CD14-positive monocyte (primary cell): ENCODE measurements around the gene TAMM41. TPM values are rescaled to one million over a fixed set of nuclear protein-coding genes. Genes with fewer than 3 reads are reported as not detected.

ENCODE experiments used
- DNase-seq, 3 donors: peaks; one replicate each; pipeline ENCODE4 v3.0.0-alpha.2; 2011 to 2022
- H2AFZ ChIP-seq: 2 replicates; pipeline ENCODE4 v1.6.0; 2012; ENCODE audit warnings: mild to moderate bottlenecking, low read depth, low read length, inconsistent platforms; ENCODE audit not compliant: insufficient read depth, poor library complexity, severe bottlenecking
- H3K27ac ChIP-seq, 2 donors: 1 replicate in 1 of 2; 2 replicates in 1 of 2; pipeline ENCODE4 v1.5.1; 2012 to 2013; ENCODE audit warnings: low read length in 2 of 2, control low read depth in 1 of 2, inconsistent platforms in 1 of 2, low read depth in 1 of 2, mild to moderate bottlenecking in 1 of 2
- H3K27me3 ChIP-seq, 2 donors: one replicate each; pipeline versions ENCODE4 v1.6.0 to v1.6.1; 2011 to 2013; ENCODE audit warnings: low read length in 2 of 2; ENCODE audit not compliant: control insufficient read depth in 2 of 2, insufficient read depth in 2 of 2
- H3K36me3 ChIP-seq, 2 donors: replicated peaks in 1 of 2; 1 replicate in 1 of 2; 2 replicates in 1 of 2; pipeline versions ENCODE4 v1.5.1 to v1.6.1; 2012 to 2013; ENCODE audit warnings: low read length in 2 of 2, control low read depth in 1 of 2, inconsistent platforms in 1 of 2, mild to moderate bottlenecking in 1 of 2; ENCODE audit not compliant: insufficient read depth in 2 of 2, control insufficient read depth in 1 of 2
- H3K4me1 ChIP-seq, 2 donors: 1 replicate in 1 of 2; 2 replicates in 1 of 2; pipeline versions ENCODE4 v1.5.1 to v1.6.1; 2012 to 2013; ENCODE audit warnings: low read length in 2 of 2, control low read depth in 1 of 2, inconsistent platforms in 1 of 2, mild to moderate bottlenecking in 1 of 2, moderate library complexity in 1 of 2; ENCODE audit not compliant: insufficient read depth in 2 of 2, control insufficient read depth in 1 of 2
- H3K4me2 ChIP-seq: replicated peaks from 2 replicates; pipeline ENCODE3; 2012; ENCODE audit warnings: low read length, moderate library complexity, mild to moderate bottlenecking; ENCODE audit not compliant: poor library complexity, severe bottlenecking; ENCODE audit errors: extremely low read depth
- H3K4me3 ChIP-seq, 3 experiments: fragments of 200-600 bp in 1 of 3; sonication (generic) in 1 of 3; replicated peaks in 1 of 3; 1 replicate in 2 of 3; 2 replicates in 1 of 3; pipeline ENCODE4 v1.5.1; 2011 to 2013; ENCODE audit warnings: low read length in 3 of 3, mild to moderate bottlenecking in 3 of 3, control low read depth in 2 of 3, low read depth in 2 of 3, inconsistent platforms in 1 of 3, moderate library complexity in 1 of 3
- H3K79me2 ChIP-seq: 2 replicates; pipeline ENCODE4 v1.6.0; 2012; ENCODE audit warnings: mild to moderate bottlenecking, control low read depth, inconsistent platforms, low read length, moderate library complexity; ENCODE audit not compliant: insufficient read depth
- H3K9ac ChIP-seq: 2 replicates; pipeline ENCODE4 v1.6.0; 2017; ENCODE audit warnings: low read length, mild to moderate bottlenecking; ENCODE audit not compliant: insufficient read depth, poor library complexity, severe bottlenecking
- H3K9me3 ChIP-seq, 2 donors: replicated peaks in 1 of 2; 1 replicate in 1 of 2; 2 replicates in 1 of 2; pipeline versions ENCODE4 v1.5.1 to v1.6.1; 2012 to 2013; ENCODE audit warnings: low read length in 2 of 2, control low read depth in 1 of 2; ENCODE audit not compliant: control insufficient read depth in 1 of 2, insufficient read depth in 1 of 2
- H4K20me1 ChIP-seq: 2 replicates; pipeline ENCODE4 v1.6.0; 2012; ENCODE audit warnings: mild to moderate bottlenecking, low read length, control low read depth, moderate library complexity; ENCODE audit not compliant: insufficient read depth
- H3K27ac Mint-ChIP-seq, 7 donors: one replicate each; pipeline ENCODE4 v1.8.0; 2020; ENCODE audit warnings: mild to moderate bottlenecking in 7 of 7, mixed read lengths in 7 of 7, moderate library complexity in 6 of 7, inconsistent platforms in 2 of 7
- H3K27me3 Mint-ChIP-seq, 3 donors: one replicate each; pipeline ENCODE4 v1.8.0; 2021 to 2022; ENCODE audit warnings: low read depth in 3 of 3, mild to moderate bottlenecking in 3 of 3, mixed read lengths in 3 of 3, moderate library complexity in 3 of 3, inconsistent platforms in 1 of 3
- H3K36me3 Mint-ChIP-seq, 2 donors: one replicate each; pipeline ENCODE4 v1.8.0; 2020; ENCODE audit warnings: mixed read lengths in 2 of 2, inconsistent platforms in 1 of 2, mild to moderate bottlenecking in 1 of 2
- H3K4me1 Mint-ChIP-seq: one replicate; pipeline ENCODE4 v1.8.0; 2020; ENCODE audit warnings: mild to moderate bottlenecking, mixed read lengths
- H3K4me3 Mint-ChIP-seq, 2 donors: one replicate each; pipeline ENCODE4 v1.8.0; 2020; ENCODE audit warnings: mild to moderate bottlenecking in 2 of 2, mixed read lengths in 2 of 2, moderate library complexity in 1 of 2
- H3K9me3 Mint-ChIP-seq, 7 donors: one replicate each; pipeline ENCODE4 v1.8.0; 2020 to 2022; ENCODE audit warnings: mixed read lengths in 7 of 7, mild to moderate bottlenecking in 6 of 7, moderate library complexity in 6 of 7, inconsistent platforms in 2 of 7
- WGBS: methylation state at CpG from one replicate; pipeline ENCODE4 v1.1.5; 2013; ENCODE audit warnings: missing lambda C conversion rate; ENCODE audit not compliant: insufficient coverage; 5-methylcytosine and 5-hydroxymethylcytosine counted together
- intact Hi-C, 2 donors: fragments of 100-400 bp; cut with micrococcal nuclease; formaldehyde crosslinking; loops; one replicate each; pipeline versions ENCODE4 v1.15.0 to v1.15.1; 2023
- polyA plus RNA-seq, 3 donors: library from polyadenylated mRNA; depleted of rRNA in 1 of 3; unstranded in 2 of 3; stranded (reverse) in 1 of 3; fragments of 300-500 nt in 2 of 3; fragments of >200 nt in 1 of 3; fragmentation: Illumina TruSeq in 2 of 3; gene quantifications; 1 replicate in 2 of 3; 2 replicates in 1 of 3; pipeline ENCODE4 v1.2.3, GENCODE V29; 2012 to 2021
- TF ChIP-seq, protein P1 (sequence below): fragments of 200-600 bp; IDR thresholded peaks from one replicate; pipeline ENCODE4 v1.8.0; 2022; ENCODE audit warnings: antibody characterized with exemption, mild to moderate bottlenecking

Gene TAMM41
- polyA plus RNA-seq, 3 donors: 3.7 to 10.8 (median 5.0) TPM

GRCh38 chr3:11832981-11833905 lies 13.4 kb downstream of the TAMM41 start:
- Histone ChIP-seq H4K20me1 (no peaks in the 10 kb centered on the region), H3K9ac (no peak overlapping the region), H3K4me2 (no peak overlapping the region), H3K27me3 (no peaks in the 10 kb centered on the region), H3K9me3 (no peaks in the 10 kb centered on the region), H3K4me1 (no peaks in the 10 kb centered on the region), H3K79me2 (no peaks in the 10 kb centered on the region), H2AFZ (no peak overlapping the region), H3K27ac (no peak overlapping the region), H3K4me3 (no peak overlapping the region), H3K36me3 (peaks cover 57 to 96% of the 10 kb centered on the region in 2 donors)
- TF ChIP-seq, protein P1, sequence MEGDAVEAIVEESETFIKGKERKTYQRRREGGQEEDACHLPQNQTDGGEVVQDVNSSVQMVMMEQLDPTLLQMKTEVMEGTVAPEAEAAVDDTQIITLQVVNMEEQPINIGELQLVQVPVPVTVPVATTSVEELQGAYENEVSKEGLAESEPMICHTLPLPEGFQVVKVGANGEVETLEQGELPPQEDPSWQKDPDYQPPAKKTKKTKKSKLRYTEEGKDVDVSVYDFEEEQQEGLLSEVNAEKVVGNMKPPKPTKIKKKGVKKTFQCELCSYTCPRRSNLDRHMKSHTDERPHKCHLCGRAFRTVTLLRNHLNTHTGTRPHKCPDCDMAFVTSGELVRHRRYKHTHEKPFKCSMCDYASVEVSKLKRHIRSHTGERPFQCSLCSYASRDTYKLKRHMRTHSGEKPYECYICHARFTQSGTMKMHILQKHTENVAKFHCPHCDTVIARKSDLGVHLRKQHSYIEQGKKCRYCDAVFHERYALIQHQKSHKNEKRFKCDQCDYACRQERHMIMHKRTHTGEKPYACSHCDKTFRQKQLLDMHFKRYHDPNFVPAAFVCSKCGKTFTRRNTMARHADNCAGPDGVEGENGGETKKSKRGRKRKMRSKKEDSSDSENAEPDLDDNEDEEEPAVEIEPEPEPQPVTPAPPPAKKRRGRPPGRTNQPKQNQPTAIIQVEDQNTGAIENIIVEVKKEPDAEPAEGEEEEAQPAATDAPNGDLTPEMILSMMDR: no peak
- 100% methylated on average over 3 of the region's 9 CpGs for WGBS
- no peak overlapping the region for H3K4me3 Mint-ChIP-seq
- no peaks in the 10 kb centered on the region for H3K4me1 Mint-ChIP-seq
- no peak for DNase-seq
- H3K9me3 Mint-ChIP-seq: no peaks in the 10 kb centered on the region
- no peak overlapping the region for H3K27ac Mint-ChIP-seq
- peaks cover 0 to 2% (median 0%) of the 10 kb centered on the region in 3 donors for H3K27me3 Mint-ChIP-seq
- intact Hi-C loops: no loop called here
- H3K36me3 Mint-ChIP-seq: peaks cover 63 to 73% of the 10 kb centered on the region in 2 donors

GRCh38 chr3:11829416-11829815 lies 17.3 kb downstream of the TAMM41 start:
- intact Hi-C loops: no loop called here
- no peaks in the 10 kb centered on the region for H3K9me3 Mint-ChIP-seq
- H3K4me3 Mint-ChIP-seq: no peak overlapping the region
- Histone ChIP-seq H3K79me2 (no peaks in the 10 kb centered on the region), H3K27ac (no peak overlapping the region), H2AFZ (no peak overlapping the region), H3K4me1 (no peaks in the 10 kb centered on the region), H3K27me3 (no peaks in the 10 kb centered on the region), H3K9ac (no peak overlapping the region), H4K20me1 (no peaks in the 10 kb centered on the region), H3K4me3 (no peak overlapping the region), H3K4me2 (no peak overlapping the region), H3K9me3 (no peaks in the 10 kb centered on the region), H3K36me3 (peaks cover 80 to 96% of the 10 kb centered on the region in 2 donors)
- no peak for DNase-seq
- H3K36me3 Mint-ChIP-seq: peaks cover 77 to 84% of the 10 kb centered on the region in 2 donors
- WGBS: 100% methylated on average over 3 of the region's 7 CpGs
- no peaks in the 10 kb centered on the region for H3K4me1 Mint-ChIP-seq
- H3K27me3 Mint-ChIP-seq: no peaks in the 10 kb centered on the region
- TF ChIP-seq, protein P1: no peak
- H3K27ac Mint-ChIP-seq: peak overlapping the region in 2 of 7 donors; percentile 3 to 75
